ENCODE measurements around the gene ELL2.

GRCh38 chr5:95973793-95974325 lies 12.2 kb upstream of the ELL2 start:
- TF ChIP-seq ESRRG (CRISPR knock-in tag; IDR thresholded peaks at IDR 0.05) = no peak
- TF ChIP-seq ZFP3 (CRISPR knock-in tag; IDR thresholded peaks at IDR 0.05) = no peak
- no peak for TF ChIP-seq CREB5 (CRISPR knock-in tag; IDR thresholded peaks at IDR 0.05; ENCODE audit: low read depth)
- no peak for TF ChIP-seq ARNTL (CRISPR knock-in tag; IDR thresholded peaks at IDR 0.05; ENCODE audit: borderline replicate concordance, low read depth)
- no peak for TF ChIP-seq ZFP30 (CRISPR knock-in tag; IDR thresholded peaks at IDR 0.05)
- TF ChIP-seq, protein P1, sequence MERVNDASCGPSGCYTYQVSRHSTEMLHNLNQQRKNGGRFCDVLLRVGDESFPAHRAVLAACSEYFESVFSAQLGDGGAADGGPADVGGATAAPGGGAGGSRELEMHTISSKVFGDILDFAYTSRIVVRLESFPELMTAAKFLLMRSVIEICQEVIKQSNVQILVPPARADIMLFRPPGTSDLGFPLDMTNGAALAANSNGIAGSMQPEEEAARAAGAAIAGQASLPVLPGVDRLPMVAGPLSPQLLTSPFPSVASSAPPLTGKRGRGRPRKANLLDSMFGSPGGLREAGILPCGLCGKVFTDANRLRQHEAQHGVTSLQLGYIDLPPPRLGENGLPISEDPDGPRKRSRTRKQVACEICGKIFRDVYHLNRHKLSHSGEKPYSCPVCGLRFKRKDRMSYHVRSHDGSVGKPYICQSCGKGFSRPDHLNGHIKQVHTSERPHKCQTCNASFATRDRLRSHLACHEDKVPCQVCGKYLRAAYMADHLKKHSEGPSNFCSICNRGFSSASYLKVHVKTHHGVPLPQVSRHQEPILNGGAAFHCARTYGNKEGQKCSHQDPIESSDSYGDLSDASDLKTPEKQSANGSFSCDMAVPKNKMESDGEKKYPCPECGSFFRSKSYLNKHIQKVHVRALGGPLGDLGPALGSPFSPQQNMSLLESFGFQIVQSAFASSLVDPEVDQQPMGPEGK (CRISPR knock-in tag; IDR thresholded peaks at IDR 0.05; ENCODE audit: borderline replicate concordance) = no peak
- TF ChIP-seq PPARA (CRISPR knock-in tag; IDR thresholded peaks at IDR 0.05; ENCODE audit: borderline replicate concordance) = no peak
- no peak for TF ChIP-seq POU6F1 (CRISPR knock-in tag; IDR thresholded peaks at IDR 0.05; ENCODE audit: borderline replicate concordance, low read depth)
- TF ChIP-seq ZNF565 (CRISPR knock-in tag; conservative IDR thresholded peaks at IDR 0.05; ENCODE audit: low read depth) = no peak
- no peak for TF ChIP-seq OSR1 (CRISPR knock-in tag; IDR thresholded peaks at IDR 0.05)
- no peak for TF ChIP-seq SNAI2 (CRISPR knock-in tag; IDR thresholded peaks at IDR 0.05)
- TF ChIP-seq RARB (CRISPR knock-in tag; IDR thresholded peaks at IDR 0.05) = no peak
